ENCODE measurements around the gene UBE2L6.

DNA sequence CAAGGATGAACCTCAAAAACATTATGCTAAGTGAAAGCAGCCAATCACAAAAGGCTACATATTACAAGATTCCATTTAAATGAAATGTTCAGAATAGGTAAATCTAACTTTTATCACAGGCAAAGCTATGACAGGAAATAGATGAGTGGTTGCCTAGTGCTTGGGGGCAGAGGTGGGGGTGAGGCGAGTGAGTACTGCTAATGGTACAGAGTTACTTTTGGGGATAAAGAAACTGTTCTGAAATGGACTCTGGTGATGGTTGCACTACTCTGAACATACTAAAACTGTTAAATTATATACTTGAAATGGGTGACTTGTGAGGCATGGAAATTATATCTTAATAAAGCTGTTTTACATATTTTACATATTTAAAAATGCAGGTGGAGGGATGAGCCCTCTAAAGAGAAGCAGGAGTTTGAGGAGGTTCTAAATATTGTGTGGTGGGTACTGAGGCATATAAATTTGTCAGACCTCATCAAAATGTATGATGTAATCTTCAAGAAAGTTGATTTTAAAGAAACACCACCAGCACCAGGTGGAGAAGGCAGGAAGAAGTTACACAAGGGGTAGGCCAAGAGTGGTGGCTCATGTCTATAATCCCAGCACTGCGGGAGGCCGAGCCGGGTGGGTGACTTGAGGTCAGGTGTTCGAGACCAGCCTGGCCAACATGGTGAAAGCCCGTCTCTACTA is 55.6 kb downstream of the UBE2L6 start:
- TF ChIP-seq CTCF (conservative IDR thresholded peaks at IDR 0.05 in 1 of 2, IDR thresholded peaks at IDR 0.05 in 1 of 2; ENCODE audit: extremely low read depth in 1 of 2, insufficient read depth in 1 of 2, low read depth in 1 of 2, low read length in 2 of 2) (no peak), EZH2 (IDR thresholded peaks at IDR 0.05; ENCODE audit: borderline replicate concordance, low read length) (no peak)

Measured in mammary epithelial cell (primary cell).